Neural crest cell (in vitro differentiated cells): ENCODE data around the gene RBM43. TPM values are rescaled to one million over a fixed set of nuclear protein-coding genes. Genes with fewer than 3 reads are reported as not detected.

Source experiments
- DNase-seq: peaks from one replicate; pipeline ENCODE4 v3.0.0; 2021; ENCODE audit warnings: low read depth, mixed read lengths, low spot score
- H3K27ac Mint-ChIP-seq: one replicate; pipeline ENCODE4 v1.8.0; 2021; ENCODE audit warnings: mild to moderate bottlenecking, mixed read lengths; ENCODE audit not compliant: unreplicated experiment
- H3K27me3 Mint-ChIP-seq: 2 replicates; pipeline ENCODE4 v1.8.0; 2021; ENCODE audit warnings: low read depth, mild to moderate bottlenecking, mixed read lengths
- H3K36me3 Mint-ChIP-seq: 2 replicates; pipeline ENCODE4 v1.8.0; 2021; ENCODE audit warnings: low read depth, mild to moderate bottlenecking, mixed read lengths
- H3K4me1 Mint-ChIP-seq: 2 replicates; pipeline ENCODE4 v1.8.0; 2021; ENCODE audit warnings: mixed read lengths
- H3K4me3 Mint-ChIP-seq: one replicate; pipeline ENCODE4 v1.8.0; 2021; ENCODE audit warnings: mild to moderate bottlenecking, mixed read lengths
- H3K9me3 Mint-ChIP-seq: 2 replicates; pipeline ENCODE4 v1.8.0; 2021; ENCODE audit warnings: mixed read lengths
- CTCF ChIP-seq: fragments of 200-600 bp; sonication (generic); conservative IDR thresholded peaks from 2 replicates; pipeline ENCODE4 v1.5.0; 2021; ENCODE audit warnings: antibody characterized with exemption, mild to moderate bottlenecking
- total RNA-seq: library from RNA; stranded (reverse); gene quantifications from 2 replicates; pipeline ENCODE4 v1.2.1, GENCODE V29; 2021

RBM43 gene
- total RNA-seq, 1 donor from 2014 or later: 8.1 TPM

DNA sequence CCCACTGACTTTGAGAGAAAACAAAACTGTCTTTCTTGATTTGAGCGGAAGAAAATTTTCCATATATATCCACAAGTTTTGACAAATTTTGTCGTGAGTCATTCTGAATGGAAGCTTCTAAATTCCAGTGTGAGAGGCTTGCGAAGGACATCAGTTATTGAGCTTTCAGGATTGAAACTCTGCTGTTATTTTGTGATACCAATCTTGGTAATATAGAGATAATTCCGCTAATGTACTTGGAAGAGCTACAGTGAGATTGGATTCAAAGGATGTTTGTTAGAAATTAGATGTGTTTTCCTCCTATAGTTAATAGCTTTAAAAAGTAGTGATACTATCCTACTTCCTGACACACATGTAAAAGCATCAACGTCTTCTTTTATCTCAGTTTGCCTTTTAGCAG, 61.4 kb downstream of the RBM43 start:
- no peak for TF ChIP-seq CTCF
- Mint-ChIP-seq H3K27me3 (no peaks in the 10 kb centered on the region), H3K9me3 (peaks cover 8% of the 10 kb centered on the region), H3K27ac (no peak overlapping the region), H3K4me3 (no peak overlapping the region), H3K36me3 (no peaks in the 10 kb centered on the region), H3K4me1 (peaks cover 37% of the 10 kb centered on the region)
- no peak for DNase-seq

GRCh38 chr2:151198645-151199044, 63.0 kb downstream of the RBM43 start:
- H3K27me3 Mint-ChIP-seq: no peaks in the 10 kb centered on the region
- no peaks in the 10 kb centered on the region for H3K36me3 Mint-ChIP-seq
- H3K27ac Mint-ChIP-seq: no peak overlapping the region
- no peak overlapping the region for H3K4me3 Mint-ChIP-seq
- H3K9me3 Mint-ChIP-seq: peaks cover 8% of the 10 kb centered on the region
- TF ChIP-seq CTCF: no peak
- H3K4me1 Mint-ChIP-seq: peaks cover 23% of the 10 kb centered on the region
- no peak for DNase-seq

Other genes starting within 250 kb of the RBM43 start
- gene NMI, start 27.8 kb upstream of the RBM43 start, total RNA-seq: 1.3 and 1.8 TPM in 2 replicates
- gene TNFAIP6, start 95.7 kb upstream of the RBM43 start, total RNA-seq: 0.40 and 0.75 TPM in 2 replicates
- 64.3 and 65.2 TPM in 2 replicates for gene RIF1, start 148.0 kb upstream of the RBM43 start, total RNA-seq